ENCODE measurements around the gene MIPOL1.

Gene MIPOL1

GRCh38 chr14:37592482-37593408 is 395.0 kb downstream of the MIPOL1 start:
- no peak for DNase-seq (ENCODE audit: low read depth)
- no peak overlapping the region for H3K4me3 ChIP-seq (ENCODE audit: low read depth, low read length)
- TF ChIP-seq POLR2A (IDR thresholded peaks at IDR 0.05; ENCODE audit: extremely low read depth, insufficient read length) (no peak), MAX (IDR thresholded peaks at IDR 0.05; ENCODE audit: low read depth, low read length) (no peak), CTCF (IDR thresholded peaks at IDR 0.05; ENCODE audit: low read depth, low read length) (no peak), MYC (IDR thresholded peaks at IDR 0.05; ENCODE audit: low read depth, low read length) (no peak)

- no peak overlapping the region for H3K4me3 ChIP-seq (ENCODE audit: low read depth, low read length)
- no peak for DNase-seq (ENCODE audit: low read depth)
- TF ChIP-seq CTCF (IDR thresholded peaks at IDR 0.05; ENCODE audit: low read depth, low read length) (no peak), MYC (IDR thresholded peaks at IDR 0.05; ENCODE audit: low read depth, low read length) (no peak), MAX (IDR thresholded peaks at IDR 0.05; ENCODE audit: low read depth, low read length) (no peak), POLR2A (IDR thresholded peaks at IDR 0.05; ENCODE audit: extremely low read depth, insufficient read length) (no peak)
Observed at GRCh38 chr14:37593511-37594237, 395.9 kb downstream of the MIPOL1 start.

- peak; percentile 61 for DNase-seq (ENCODE audit: low read depth)
- peak; percentile 57 for TF ChIP-seq CTCF (IDR thresholded peaks at IDR 0.05; ENCODE audit: low read depth, low read length)
- no peak for TF ChIP-seq MYC (IDR thresholded peaks at IDR 0.05; ENCODE audit: low read depth, low read length)
- TF ChIP-seq POLR2A (IDR thresholded peaks at IDR 0.05; ENCODE audit: extremely low read depth, insufficient read length) = no peak
- TF ChIP-seq MAX (IDR thresholded peaks at IDR 0.05; ENCODE audit: low read depth, low read length) = no peak
- no peak overlapping the region for H3K4me3 ChIP-seq (ENCODE audit: low read depth, low read length)
Observed at GRCh38 chr14:37594238-37594970, 396.7 kb downstream of the MIPOL1 start.

- DNase-seq (ENCODE audit: low read depth) = peak; percentile 4
- TF ChIP-seq CTCF (IDR thresholded peaks at IDR 0.05; ENCODE audit: low read depth, low read length) (no peak), MAX (IDR thresholded peaks at IDR 0.05; ENCODE audit: low read depth, low read length) (no peak), MYC (IDR thresholded peaks at IDR 0.05; ENCODE audit: low read depth, low read length) (no peak), POLR2A (IDR thresholded peaks at IDR 0.05; ENCODE audit: extremely low read depth, insufficient read length) (no peak)
- H3K4me3 ChIP-seq (ENCODE audit: low read depth, low read length) = no peak within 1 kb of the TSS
Observed at GRCh38 chr14:37594971-37595808, 397.5 kb downstream of the MIPOL1 start, which contains the start of the genes FOXA1 and TTC6. Gene FOXA1, minus strand, starts transcription at chr14:37595249. Its CDS starts 277 bp downstream, at chr14:37594972. Gene TTC6, plus strand, starts transcription at chr14:37595629. Its CDS starts 26,436 bp downstream, at chr14:37622065.
